GM12878 (cell line): ENCODE measurements around the gene EEPD1. TPM values are rescaled to one million over a fixed set of nuclear protein-coding genes. Genes with fewer than 3 reads are reported as not detected.

Experiments used
- ATAC-seq: fragments of 200-7000 bp; cut with Tn5 transposase; 3 replicates; pipeline ENCODE4 v1.9.1; 2020; ENCODE audit warnings: mild to moderate bottlenecking, moderate library complexity
- BruUV-seq: library from RNA; stranded (reverse); fragments of 400-500 nt; replicated peaks from 2 replicates; lab custom pipeline; 2021; lab: Mats Ljungman, UMichigan
- CTCF ChIA-PET: fragments of 300-600 bp; sonication (Branson Sonifier 250); formaldehyde crosslinking; extraction: SDS; loops from one replicate; lab custom pipeline; 2021; ENCODE audit warnings: inconsistent platforms; lab: Yijun Ruan, JAX
- POLR2A ChIA-PET: fragments of 350-600 bp; formaldehyde crosslinking; extraction: SDS; loops from one replicate; lab custom pipeline; 2021; ENCODE audit warnings: inconsistent platforms; lab: Charles Lee
- RAD21 ChIA-PET: fragments of 300-600 bp; sonication (Branson Sonifier 250); formaldehyde crosslinking; loops from one replicate; lab custom pipeline; 2023; ENCODE audit warnings: antibody characterized with exemption; ENCODE audit not compliant: unreplicated experiment; lab: Charles Lee
- SMC1A ChIA-PET: fragments of 300-600 bp; sonication (Branson Sonifier 250); formaldehyde crosslinking; loops from one replicate; lab custom pipeline; 2023; ENCODE audit not compliant: unreplicated experiment, uncharacterized antibody; lab: Charles Lee
- DNase-seq: peaks from one replicate; pipeline ENCODE4 v3.0.0-alpha.2; 2011; ENCODE audit warnings: low read depth, low spot score
- FAIRE-seq: peaks from 3 replicates; lab custom pipeline; 2011; peaks lifted over from hg19 to GRCh38; lab: Jason Lieb, UNC
- H2AFZ ChIP-seq: 2 replicates; pipeline ENCODE4 v1.6.0; 2011; ENCODE audit warnings: low read depth, low read length, control low read depth; ENCODE audit not compliant: control insufficient read depth
- H3K27ac ChIP-seq: 2 replicates; pipeline ENCODE4 v1.5.1; 2011; ENCODE audit warnings: control low read depth; ENCODE audit not compliant: control insufficient read depth, insufficient read depth
- H3K27me3 ChIP-seq, 2 experiments: replicated peaks in 1 of 2; 2 replicates each; pipeline versions ENCODE4 v1.6.0 to v1.6.1; 2011; ENCODE audit warnings: low read length in 1 of 2; ENCODE audit not compliant: control insufficient read depth in 2 of 2, insufficient read depth in 2 of 2
- H3K36me3 ChIP-seq, 2 experiments: 2 replicates each; pipeline ENCODE4 v1.5.1; 2011; ENCODE audit warnings: low read length in 1 of 2; ENCODE audit not compliant: control insufficient read depth in 2 of 2, insufficient read depth in 2 of 2
- H3K4me1 ChIP-seq: 2 replicates; pipeline ENCODE4 v1.6.1; 2011; ENCODE audit warnings: mild to moderate bottlenecking, low read length, moderate library complexity, mixed read lengths; ENCODE audit not compliant: control insufficient read depth, insufficient read depth
- H3K4me2 ChIP-seq: 2 replicates; pipeline ENCODE4 v1.6.0; 2011; ENCODE audit warnings: control low read depth; ENCODE audit not compliant: control insufficient read depth, insufficient read depth
- H3K4me3 ChIP-seq: fragments of 200-600 bp; sonication (generic); 2 replicates; pipeline ENCODE4 v1.5.1; 2016
- H3K79me2 ChIP-seq: 2 replicates; pipeline ENCODE4 v1.6.0; 2011; ENCODE audit warnings: low read length; ENCODE audit not compliant: control insufficient read depth, insufficient read depth
- H3K9ac ChIP-seq: 2 replicates; pipeline ENCODE4 v1.8.0; 2011; ENCODE audit warnings: low read length, control low read depth, mixed read lengths; ENCODE audit not compliant: control insufficient read depth, insufficient read depth
- H3K9me3 ChIP-seq: replicated peaks from 3 replicates; pipeline ENCODE4 v1.5.1; 2011; ENCODE audit warnings: mild to moderate bottlenecking, low read length; ENCODE audit not compliant: control insufficient read depth, insufficient read depth
- H4K20me1 ChIP-seq: 2 replicates; pipeline ENCODE4 v1.6.0; 2011; ENCODE audit not compliant: control insufficient read depth, insufficient read depth
- CBFB ChIP-seq: IDR thresholded peaks from 2 replicates; pipeline ENCODE4 v1.6.1; 2016; ENCODE audit warnings: antibody characterized with exemption, low read depth
- CEBPZ ChIP-seq: fragments of 150-350 bp; IDR thresholded peaks from 2 replicates; pipeline ENCODE4 v1.6.1; 2016; ENCODE audit warnings: low read depth, low read length
- CUX1 ChIP-seq: IDR thresholded peaks from 2 replicates; pipeline ENCODE4 v1.6.1; 2012; ENCODE audit warnings: improper control_type of control experiment, low read depth, low read length; ENCODE audit not compliant: insufficient replicate concordance
- KDM1A ChIP-seq: fragments of 200-600 bp; sonication (generic); IDR thresholded peaks from 2 replicates; pipeline ENCODE4 v1.6.1; 2016; ENCODE audit warnings: borderline replicate concordance
- KLF5 ChIP-seq: fragments of 450-650 bp; IDR thresholded peaks from 2 replicates; pipeline ENCODE4 v1.6.1; 2014; ENCODE audit warnings: mild to moderate bottlenecking; ENCODE audit not compliant: partially characterized antibody
- ZBED1 ChIP-seq: IDR thresholded peaks from 2 replicates; pipeline ENCODE4 v1.6.1; 2016; ENCODE audit warnings: borderline replicate concordance
- WGBS: methylation state at CpG from one replicate; pipeline ENCODE4 v1.1.6; 2016; ENCODE audit warnings: low lambda C conversion rate; ENCODE audit not compliant: insufficient replicate concordance, insufficient coverage; ENCODE audit errors: missing lambda C conversion rate; 5-methylcytosine and 5-hydroxymethylcytosine counted together
- in situ Hi-C: fragments of 300-500 bp; cut with MboI; formaldehyde crosslinking; loops from 9 replicates; pipeline ENCODE4 v1.14.3; 2018; ENCODE audit warnings: mixed read lengths
- intact Hi-C: fragments of 100-400 bp; cut with micrococcal nuclease; formaldehyde crosslinking; loops from one replicate; pipeline ENCODE4 v1.14.2; 2022; ENCODE audit not compliant: unreplicated experiment
- polyA plus RNA-seq, 11 experiments: library from polyadenylated mRNA; depleted of rRNA in 4 of 11; unstranded in 6 of 11; stranded (reverse) in 5 of 11; fragments of >200 nt; fragmentation: Nextera tagmentation in 4 of 11; fragmentation: Illumina TruSeq in 1 of 11; extraction: Ambion mirVana in 4 of 11; extraction: Trizol in 1 of 11; gene quantifications; 1 replicate in 1 of 11; 2 replicates in 10 of 11; pipeline versions ENCODE4 v1.2.1 to v1.2.3, GENCODE V29; 2011 to 2016; ENCODE audit warnings: inconsistent platforms in 2 of 11, missing spikeins in 2 of 11, low read depth in 1 of 11
- total RNA-seq, 4 experiments: library from RNA; depleted of rRNA in 3 of 4; stranded (reverse); fragments of >200 nt in 3 of 4; fragmentation: Illumina TruSeq in 1 of 4; extraction: Trizol in 1 of 4; gene quantifications; 2 replicates each; pipeline versions ENCODE4 v1.2.1 to v1.2.3, GENCODE V29; 2013 to 2021

Gene EEPD1
- total and polyA plus RNA-seq, 10 of the 15 experiments (the other 5 are each of a cell fraction or from before 2014, with no cell fraction given): 0.24 to 2.8 (median 0.86) TPM; not detected in 1

GRCh38 chr7:36110584-36110983, 42.5 kb upstream of the EEPD1 start:
- no peak overlapping the region for H3K27ac ChIP-seq
- no peak for FAIRE-seq
- no peak overlapping the region for H3K4me3 ChIP-seq
- H4K20me1 ChIP-seq: no peaks in the 10 kb centered on the region
- H3K36me3 ChIP-seq: no peaks in the 10 kb centered on the region
- no peaks in the 10 kb centered on the region for H3K79me2 ChIP-seq
- SMC1A ChIA-PET: interaction anchor here (1.2 kb wide), 1 partner anchor 181 kb away, joined by 3 read pairs; no protein-coding TSS in a partner anchor
- 32% methylated on average over 3 of the region's 3 CpGs for WGBS
- no TSS peak for BruUV-seq
- H3K9ac ChIP-seq: no peak overlapping the region
- peaks cover 0 to 3% of the 10 kb centered on the region in 2 experiments; a peak in 2 of 4 replicates for H3K27me3 ChIP-seq
- H3K9me3 ChIP-seq: no peaks in the 10 kb centered on the region; the same call in 2 of the 3 replicates
- intact Hi-C loops (no loop called here), in situ Hi-C loops (no loop called here)
- H3K4me2 ChIP-seq: no peak overlapping the region
- TF ChIP-seq CEBPZ (no peak), ZBED1 (no peak), CBFB (no peak), KLF5 (no peak), CUX1 (no peak), KDM1A (no peak)
- no peak for DNase-seq
- no peak overlapping the region for H2AFZ ChIP-seq
- H3K4me1 ChIP-seq: peaks cover 6% of the 10 kb centered on the region
- no peak for ATAC-seq
- RAD21 ChIA-PET: no interaction called here
- POLR2A ChIA-PET: no interaction called here
- CTCF ChIA-PET: no interaction called here
